Measurements from ENCODE around the gene DUOXA2.

- no peak for TF ChIP-seq REST (IDR thresholded peaks at IDR 0.05; ENCODE audit: insufficient read depth in 1 of 2, low read depth in 2 of 2, low read length in 2 of 2)
- TF ChIP-seq TAF1 (IDR thresholded peaks at IDR 0.05; ENCODE audit: borderline replicate concordance, insufficient read depth, low read length), result no peak
- no peak for TF ChIP-seq POLR2AphosphoS5 (IDR thresholded peaks at IDR 0.05; ENCODE audit: low read depth, low read length)
- no peak for TF ChIP-seq SIN3A (IDR thresholded peaks at IDR 0.05; ENCODE audit: borderline replicate concordance, insufficient read depth, low read length)
- no peak for TF ChIP-seq FOXP2 (optimal IDR thresholded peaks at IDR 0.05; ENCODE audit: borderline replicate concordance, extremely low read depth, extremely low read length, insufficient read depth)
Observed at GRCh38 chr15:45143056-45143455, 28.9 kb downstream of the DUOXA2 start.

All from PFSK-1 (cell line).